Renal cortical epithelial cell (primary cell): ENCODE measurements around the gene CDH4. TPM values are rescaled to one million over a fixed set of nuclear protein-coding genes. Genes with fewer than 3 reads are reported as not detected.
"Not testable (repeated sequence)": the region's sequence is repeated elsewhere in the genome, so short reads cannot be mapped to it uniquely, and the experiment has no call there.

Experiments
- DNase-seq: peaks from one replicate; pipeline ENCODE4 v3.0.0-alpha.2; 2011; ENCODE audit warnings: low read depth
- total RNA-seq: library from RNA; depleted of rRNA; stranded (reverse); fragments of >200 nt; gene quantifications from 2 replicates; pipeline ENCODE4 v1.2.3, GENCODE V29; 2014

Gene CDH4
- total RNA-seq, 1 donor from 2014 or later, result 6.4 TPM

- no peak for DNase-seq
Measured at GRCh38 chr20:61385731-61386130, 133.7 kb downstream of the CDH4 start.

- peak; percentile 8 for DNase-seq
Measured at GRCh38 chr20:61387204-61387953, 135.3 kb downstream of the CDH4 start.

- no peak for DNase-seq
Measured at GRCh38 chr20:61387954-61388348, 135.9 kb downstream of the CDH4 start.

GRCh38 chr20:61389077-61389476, 137.0 kb downstream of the CDH4 start:
- DNase-seq, result no peak

DNA sequence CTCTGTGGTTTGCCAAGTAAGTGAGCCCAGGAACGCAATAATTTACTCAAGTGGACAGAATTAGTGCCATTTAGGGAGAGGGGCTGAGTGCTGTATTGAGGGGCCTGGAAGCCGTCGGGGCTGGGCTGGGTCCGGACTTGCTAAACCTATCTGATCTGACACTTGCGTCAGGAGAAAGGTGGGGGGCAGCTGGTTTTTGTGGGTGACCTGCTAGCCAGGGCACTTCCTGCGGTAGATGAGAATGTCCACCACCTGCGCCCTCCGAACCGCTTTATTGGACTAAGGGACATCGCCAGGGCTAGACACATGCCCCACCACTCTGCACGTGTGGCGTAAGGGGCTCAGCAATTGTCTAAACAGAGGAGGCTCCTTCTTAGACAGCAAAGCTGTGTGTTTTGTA, 139.1 kb downstream of the CDH4 start:
- DNase-seq, result no peak

GRCh38 chr20:61391812-61392520, 139.9 kb downstream of the CDH4 start:
- DNase-seq, result no peak

- no peak for DNase-seq
Measured at GRCh38 chr20:61394088-61394799, 142.2 kb downstream of the CDH4 start.

- no peak for DNase-seq
Measured at GRCh38 chr20:61396262-61396848, 144.3 kb downstream of the CDH4 start.

GRCh38 chr20:61397146-61397545, 145.1 kb downstream of the CDH4 start:
- no peak for DNase-seq

GRCh38 chr20:61397790-61398189, 145.7 kb downstream of the CDH4 start:
- DNase-seq, result no peak

DNA sequence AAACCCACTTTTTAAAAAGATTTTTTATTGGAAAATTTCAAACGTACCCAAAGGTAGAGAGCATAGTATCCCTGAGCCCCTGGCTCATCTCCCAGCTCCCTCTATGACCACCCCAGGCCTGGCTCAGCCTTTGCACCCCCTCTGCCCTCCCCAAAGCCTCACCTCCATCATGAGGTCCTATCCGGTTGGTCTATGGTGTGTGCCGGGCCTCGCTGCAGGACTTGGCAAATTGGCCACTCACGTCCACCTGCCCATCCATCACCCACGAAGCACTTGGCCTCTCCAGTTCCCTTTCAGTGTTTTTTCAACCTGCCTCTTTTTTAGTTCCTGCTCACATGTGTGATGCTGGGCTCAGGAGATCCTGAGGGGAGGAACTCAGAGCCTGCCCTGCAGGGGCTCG, 147.4 kb downstream of the CDH4 start:
- no peak for DNase-seq

DNA sequence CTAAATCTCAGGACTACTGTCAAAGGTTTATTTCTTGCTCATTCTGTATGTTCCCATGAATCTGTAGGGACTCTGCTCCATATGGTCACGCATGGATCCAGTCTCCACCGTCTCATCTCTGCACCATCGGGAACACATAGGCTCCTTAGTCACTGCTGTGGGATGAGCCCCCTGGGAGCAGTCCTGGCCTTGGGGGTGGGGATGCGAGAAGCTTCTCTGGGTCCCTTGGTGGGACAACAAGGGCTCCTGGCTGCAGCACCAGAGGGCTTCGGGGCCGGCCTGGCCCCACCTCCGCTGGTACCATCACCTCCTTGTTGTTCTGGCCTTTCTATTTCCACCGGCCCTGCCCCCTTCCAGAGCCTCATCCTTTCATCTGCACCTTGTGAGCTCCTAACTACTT, 148.4 kb downstream of the CDH4 start:
- DNase-seq, result no peak

DNA sequence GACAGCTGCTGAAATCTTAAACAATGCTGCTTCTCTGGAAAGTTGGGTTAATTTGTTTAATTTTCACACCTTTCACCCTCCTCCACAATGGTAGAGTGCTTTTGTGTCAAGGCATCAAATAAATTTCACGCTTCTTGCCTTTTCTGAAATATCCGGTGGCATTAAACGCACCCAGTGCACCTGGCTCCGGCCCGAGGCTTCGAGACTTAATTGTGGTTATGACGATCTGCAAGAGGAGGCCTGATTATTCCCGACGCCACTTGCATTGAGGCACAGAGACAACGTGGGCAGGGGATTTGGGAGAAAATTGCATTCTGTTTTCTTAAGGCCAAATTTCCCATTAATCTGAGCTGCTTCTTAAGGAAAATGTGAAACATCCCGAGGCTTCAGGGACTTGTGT, 152.2 kb downstream of the CDH4 start:
- no peak for DNase-seq

GRCh38 chr20:61405007-61405406, 152.9 kb downstream of the CDH4 start:
- no peak for DNase-seq

- DNase-seq, result not testable (repeated sequence)
Measured at GRCh38 chr20:61406773-61407172, 154.7 kb downstream of the CDH4 start.

GRCh38 chr20:61407561-61407960, 155.5 kb downstream of the CDH4 start:
- DNase-seq, result no peak

GRCh38 chr20:61408951-61409740, 157.1 kb downstream of the CDH4 start:
- DNase-seq, result no peak

DNA sequence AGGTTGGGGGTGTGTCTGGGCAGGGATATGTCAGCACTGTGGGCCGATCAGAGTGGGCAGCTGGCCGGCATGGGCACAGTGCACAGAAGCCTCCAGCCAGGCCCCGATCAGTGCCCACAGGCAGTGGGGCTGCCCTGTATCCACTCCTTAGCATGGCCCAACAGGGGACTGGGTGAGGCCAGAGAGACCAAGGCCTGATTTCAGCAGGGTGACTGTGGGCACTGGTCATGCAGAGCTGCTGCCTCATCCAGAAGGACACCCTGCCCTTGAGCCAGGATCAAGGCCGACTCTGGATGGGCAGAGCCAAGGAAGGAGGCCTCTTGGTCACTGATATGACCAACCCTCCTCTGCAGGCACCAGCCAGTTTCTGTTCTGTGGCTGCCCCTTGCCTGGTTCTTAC, 159.7 kb downstream of the CDH4 start:
- no peak for DNase-seq

GRCh38 chr20:61413752-61414151, 161.7 kb downstream of the CDH4 start:
- DNase-seq, result no peak

DNA sequence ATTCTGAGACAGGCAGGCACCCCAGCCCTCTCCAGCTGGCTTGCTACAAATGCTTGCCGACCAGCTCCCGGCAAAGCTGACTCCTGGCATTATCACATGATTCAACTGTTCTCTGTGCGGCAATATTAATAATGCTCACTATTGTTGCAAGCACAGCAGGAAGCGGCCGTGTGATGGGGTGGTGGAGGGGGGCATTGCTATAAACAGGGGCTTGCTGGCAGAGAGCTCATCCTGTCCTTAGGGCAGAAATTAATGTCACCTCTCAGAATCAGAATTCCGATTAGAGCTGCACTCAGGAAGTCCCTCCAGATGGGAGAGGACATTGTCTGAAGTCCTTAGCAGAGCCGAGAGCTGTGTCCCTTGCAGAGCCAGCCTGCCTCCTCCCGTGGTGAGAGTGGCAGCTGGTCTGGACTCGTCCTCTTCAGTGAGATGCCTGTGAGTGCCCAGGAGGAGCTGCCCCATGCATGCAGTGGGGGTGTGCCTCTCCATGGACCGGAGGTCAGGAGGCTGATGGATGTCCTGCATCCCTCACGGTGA, 162.5 kb downstream of the CDH4 start:
- no peak for DNase-seq

- no peak for DNase-seq
Measured at GRCh38 chr20:61416546-61416945, 164.5 kb downstream of the CDH4 start.
